Left renal cortex interstitium (tissue), 4 donors: ENCODE results near the gene INSRR. TPM values are rescaled to one million over a fixed set of nuclear protein-coding genes. Genes with fewer than 3 reads are reported as not detected.

Experiments used
- DNase-seq, 4 donors: peaks; one replicate each; pipeline ENCODE4 v3.0.0-alpha.2; 2013; ENCODE audit warnings: low read depth in 4 of 4, low spot score in 2 of 4, missing footprints in 1 of 4
- polyA plus RNA-seq, 4 donors: library from polyadenylated mRNA; unstranded; fragments of 120-200 nt; gene quantifications; one replicate each; pipeline ENCODE4 v1.2.1, GENCODE V29; 2013; ENCODE audit not compliant: insufficient read length in 4 of 4

INSRR gene
- polyA plus RNA-seq, result 1 to 10 TPM; 1.6 to 4.4 (median 2.0) TPM

DNA sequence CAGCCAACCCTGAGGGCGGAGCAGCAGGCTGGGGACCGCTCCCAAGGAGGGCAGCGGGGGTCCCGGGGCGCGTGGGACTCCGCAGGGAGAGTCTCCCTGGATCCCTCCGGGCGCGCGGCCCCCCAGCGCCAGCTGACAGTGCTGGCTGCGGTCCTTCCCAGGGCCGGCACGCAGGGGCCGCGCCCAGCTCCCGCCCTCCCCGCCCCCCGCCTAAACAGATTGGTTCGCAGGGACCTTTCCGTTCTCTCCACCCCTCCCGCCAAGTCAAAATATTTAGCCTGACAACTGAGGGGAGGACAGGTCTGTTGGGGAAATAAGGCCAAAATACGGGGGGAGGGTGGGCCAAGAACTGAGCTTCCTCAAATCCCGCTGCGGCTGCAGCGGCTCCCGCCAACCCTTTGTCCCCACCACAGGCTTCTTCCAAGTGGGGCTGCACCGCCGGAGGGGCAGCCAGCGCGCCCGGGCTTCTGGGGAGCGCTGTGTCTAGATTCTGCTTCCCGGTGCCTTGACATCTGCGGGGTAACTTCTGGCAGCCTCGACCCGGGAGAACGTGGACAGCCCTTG lies at the start of gene INSRR:
Gene INSRR, minus strand, starts transcription at position 159 of the 564 bp plus-strand sequence. CDS start 496 bp downstream, outside the sequence.
- no peak for DNase-seq

DNA sequence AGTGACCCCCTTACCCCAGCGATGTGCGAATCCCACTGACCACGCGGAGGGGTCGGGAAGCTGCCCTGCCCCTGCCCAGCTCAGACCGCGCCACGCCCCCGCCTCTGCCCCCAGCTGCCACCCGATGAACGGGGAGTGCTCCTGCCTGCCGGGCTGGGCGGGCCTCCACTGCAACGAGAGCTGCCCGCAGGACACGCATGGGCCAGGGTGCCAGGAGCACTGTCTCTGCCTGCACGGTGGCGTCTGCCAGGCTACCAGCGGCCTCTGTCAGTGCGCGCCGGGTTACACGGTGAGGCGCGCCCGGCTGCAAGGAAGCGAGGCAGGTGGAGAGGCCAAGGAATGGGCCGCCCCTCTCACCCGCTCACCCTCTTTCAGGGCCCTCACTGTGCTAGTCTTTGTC lies 49.6 kb upstream of the INSRR start:
- DNase-seq, result no peak

DNA sequence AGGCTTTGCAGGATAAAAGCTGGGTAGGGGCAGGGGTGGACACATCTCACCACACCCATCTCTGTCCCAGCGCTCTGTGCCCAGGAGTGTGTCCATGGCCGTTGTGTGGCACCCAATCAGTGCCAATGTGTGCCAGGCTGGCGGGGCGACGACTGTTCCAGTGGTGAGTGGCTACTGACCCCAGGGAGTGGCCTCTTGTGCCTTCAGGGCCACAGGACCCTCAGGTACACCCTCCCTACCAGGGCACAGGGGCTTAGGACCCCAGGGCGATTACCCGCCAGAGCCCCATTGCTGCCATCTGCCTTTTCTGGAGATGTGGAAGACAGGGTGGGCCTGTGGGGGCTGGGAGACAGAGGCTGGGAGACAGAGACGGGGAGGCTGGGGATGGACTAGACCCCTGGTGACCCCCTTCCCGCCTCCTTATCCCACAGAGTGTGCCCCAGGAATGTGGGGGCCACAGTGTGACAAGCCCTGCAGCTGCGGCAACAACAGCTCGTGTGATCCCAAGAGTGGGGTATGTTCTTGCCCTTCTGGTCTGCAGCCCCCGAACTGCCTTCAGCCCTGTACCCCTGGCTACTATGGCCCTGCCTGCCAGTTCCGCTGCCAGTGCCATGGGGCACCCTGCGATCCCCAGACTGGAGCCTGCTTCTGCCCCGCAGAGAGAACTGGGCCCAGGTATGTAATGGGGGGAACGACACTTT lies 47.4 kb upstream of the INSRR start:
- DNase-seq, result no peak

DNA sequence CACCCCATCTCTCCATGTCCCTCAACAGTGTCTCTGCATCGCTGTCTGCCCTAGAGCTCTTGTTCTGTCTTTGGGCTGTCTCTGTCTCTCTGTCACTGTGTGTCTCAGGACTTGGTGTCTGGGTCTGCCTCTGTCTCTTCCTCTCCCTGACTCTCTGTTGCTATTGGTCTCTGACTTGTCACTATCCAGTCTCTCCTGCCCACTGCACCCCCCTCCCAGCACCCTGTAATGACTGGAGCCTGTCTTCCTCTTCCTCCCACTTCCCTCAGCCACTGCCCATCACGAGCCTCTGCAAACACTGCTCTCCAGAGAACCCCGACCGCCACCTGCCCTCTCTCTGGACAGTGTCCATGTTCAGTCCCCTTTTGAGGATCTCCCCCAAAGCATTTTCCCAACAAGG lies 46.7 kb upstream of the INSRR start:
- no peak for DNase-seq

- no peak for DNase-seq
These were observed 46.3 kb upstream of the INSRR start for GRCh38 chr1:156905176-156905575.

DNA sequence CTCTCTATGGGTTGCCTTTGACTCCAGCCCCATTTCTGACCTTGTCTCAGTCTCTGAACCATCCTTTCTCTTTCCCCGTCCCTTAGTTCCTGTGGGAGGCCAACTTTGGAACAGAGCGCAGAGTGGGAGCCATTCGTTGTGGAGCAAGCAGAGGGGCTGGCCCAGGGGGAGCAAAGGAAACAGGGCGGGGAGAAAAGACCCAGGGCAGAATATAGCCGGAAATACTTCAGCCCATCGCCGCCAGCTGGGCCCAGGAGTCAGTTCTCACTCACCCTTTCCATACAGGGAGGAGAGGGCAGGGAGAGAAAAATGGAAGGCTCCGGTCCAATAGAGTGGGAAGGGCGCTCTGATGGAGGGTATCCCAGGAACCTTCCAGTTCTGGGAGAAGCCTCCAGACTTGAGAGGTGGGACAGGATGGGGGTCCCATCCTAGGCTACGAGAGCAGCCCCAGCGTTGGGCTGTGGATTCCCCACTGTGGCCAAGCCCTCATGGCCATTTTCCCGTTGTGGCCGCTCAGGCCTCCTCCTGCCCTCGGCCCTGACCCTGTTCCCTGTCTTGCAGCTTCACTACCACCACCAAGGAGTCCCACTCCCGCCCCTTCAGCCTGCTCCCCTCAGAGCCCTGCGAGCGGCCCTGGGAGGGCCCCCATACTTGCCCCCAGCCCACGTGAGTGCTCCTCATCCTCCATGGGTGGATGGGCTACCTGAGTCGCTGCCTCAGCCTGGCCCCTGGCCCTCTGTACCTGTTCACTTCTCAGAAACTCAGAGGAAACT lies 45.5 kb upstream of the INSRR start:
- no peak for DNase-seq

DNA sequence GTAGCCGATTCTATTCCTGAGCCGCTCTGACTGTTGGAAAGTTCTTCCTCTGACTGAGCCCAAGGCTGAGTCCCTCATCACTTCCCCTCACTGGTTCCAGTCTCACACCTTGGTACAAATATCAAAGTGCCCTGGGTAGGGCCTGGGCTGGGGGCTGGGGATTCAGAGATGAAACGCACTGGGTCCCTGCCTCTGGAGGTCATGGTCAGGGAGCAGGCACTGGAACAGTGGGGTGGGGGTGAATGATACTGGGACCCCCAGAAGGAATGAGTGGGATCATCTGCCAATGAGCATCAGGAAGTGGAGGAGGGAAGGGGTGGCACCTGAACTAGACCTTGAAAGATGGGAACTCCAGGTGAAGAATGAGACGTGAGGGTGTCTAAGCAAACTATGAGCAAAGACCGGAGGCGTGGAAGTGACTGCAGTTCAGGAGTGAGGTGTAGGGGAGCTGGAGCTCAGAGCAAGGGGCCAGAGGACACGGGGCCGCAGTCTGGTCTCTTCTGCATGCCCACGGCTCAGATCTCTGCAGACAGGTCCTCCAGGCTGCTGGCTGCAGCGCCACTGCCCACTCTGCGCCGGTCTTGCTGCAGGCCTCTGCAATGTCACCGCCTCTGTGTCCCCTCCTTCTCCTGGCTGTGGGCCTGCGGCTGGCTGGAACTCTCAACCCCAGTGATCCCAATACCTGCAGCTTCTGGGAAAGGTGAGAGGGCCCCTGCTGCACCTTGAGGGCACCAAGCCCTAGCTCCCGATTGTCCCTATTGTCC lies 44.6 kb upstream of the INSRR start:
- DNase-seq, result no peak

DNA sequence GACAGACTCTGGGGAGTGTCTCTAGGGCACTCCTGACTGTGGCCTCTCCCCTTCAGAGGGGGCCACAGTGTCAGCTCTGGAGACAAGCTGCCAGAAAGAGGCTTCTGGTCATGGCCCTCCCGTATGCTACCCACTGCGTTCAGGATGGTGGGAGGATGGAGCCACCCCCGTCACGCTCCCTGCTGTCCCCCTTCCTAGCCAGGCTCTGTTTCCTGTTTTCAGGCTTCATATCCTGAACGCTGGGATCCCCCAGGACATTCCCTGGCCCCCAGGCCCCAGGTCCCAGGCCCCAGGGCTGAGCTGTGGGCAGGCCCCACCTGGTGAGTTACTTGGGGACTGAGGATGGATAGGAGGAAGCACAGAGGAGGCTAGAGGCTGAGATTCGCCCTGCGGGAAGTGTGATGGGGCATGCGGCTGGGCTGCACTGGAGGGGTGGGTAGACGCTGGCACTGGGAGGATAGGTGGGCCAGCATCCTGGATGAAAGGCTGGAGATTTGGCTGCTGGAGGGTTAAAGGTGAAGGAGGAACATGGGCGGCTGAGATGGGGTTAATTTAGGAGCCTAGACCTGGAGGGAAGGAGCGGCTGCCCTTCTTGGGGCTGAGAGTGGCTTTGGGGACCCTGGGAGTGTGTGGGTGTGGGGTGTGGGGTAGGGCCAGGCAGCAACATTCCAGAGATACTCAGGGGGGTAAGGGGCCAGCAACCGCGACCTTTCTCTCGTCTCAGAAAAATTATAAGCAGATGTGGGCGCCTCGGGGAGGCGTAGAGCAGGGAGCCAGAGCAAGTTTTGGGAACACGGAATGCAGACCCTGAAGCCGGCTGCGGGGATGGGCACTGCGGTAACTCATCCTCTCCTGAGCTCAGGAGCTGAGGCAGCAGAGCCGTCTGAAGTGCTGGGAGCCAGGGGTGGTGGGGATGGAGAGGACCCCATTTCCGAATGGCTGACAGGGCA lies 43.3 kb upstream of the INSRR start:
- no peak for DNase-seq

GRCh38 chr1:156901590-156901900 lies 42.6 kb upstream of the INSRR start:
- DNase-seq, result no peak

- DNase-seq, result no peak
These were observed 42.1 kb upstream of the INSRR start for GRCh38 chr1:156900896-156901589.

DNA sequence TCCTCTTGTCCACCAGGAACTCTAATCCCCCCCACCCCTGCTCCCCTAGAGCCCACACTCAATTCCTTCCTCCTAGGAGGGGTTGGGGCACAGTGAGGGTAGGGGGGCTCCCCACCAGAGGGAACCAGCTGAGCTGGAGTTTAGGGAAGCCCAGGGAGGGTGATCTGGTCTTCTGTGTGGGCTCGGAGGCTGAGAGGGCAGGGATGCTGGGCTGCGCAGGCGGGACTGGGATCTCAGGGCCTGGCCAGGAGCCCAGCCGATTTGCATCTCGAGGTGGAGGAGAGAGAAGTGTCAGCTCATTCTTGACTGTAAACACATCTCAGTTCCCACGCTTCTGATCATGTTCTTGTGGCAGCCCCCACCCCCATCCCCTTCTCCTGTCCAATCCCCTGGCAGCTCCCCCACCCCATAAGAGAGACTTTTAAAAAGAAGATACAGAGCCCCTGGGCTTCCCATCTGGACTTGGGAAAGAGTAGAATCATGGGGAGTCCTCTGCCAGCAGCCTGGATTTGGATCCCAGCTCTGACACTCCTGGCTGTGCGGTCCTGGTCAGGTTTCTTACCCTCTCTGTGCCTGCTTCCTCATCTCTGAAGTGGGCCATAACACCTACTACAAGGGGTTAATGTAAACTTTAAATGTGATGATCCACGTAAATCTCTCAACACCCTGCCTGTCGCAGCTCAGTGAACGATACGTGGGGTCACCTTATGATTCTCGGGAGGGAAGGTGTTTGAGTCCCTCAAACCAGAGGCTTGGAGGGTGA lies 41.2 kb upstream of the INSRR start:
- no peak for DNase-seq

DNA sequence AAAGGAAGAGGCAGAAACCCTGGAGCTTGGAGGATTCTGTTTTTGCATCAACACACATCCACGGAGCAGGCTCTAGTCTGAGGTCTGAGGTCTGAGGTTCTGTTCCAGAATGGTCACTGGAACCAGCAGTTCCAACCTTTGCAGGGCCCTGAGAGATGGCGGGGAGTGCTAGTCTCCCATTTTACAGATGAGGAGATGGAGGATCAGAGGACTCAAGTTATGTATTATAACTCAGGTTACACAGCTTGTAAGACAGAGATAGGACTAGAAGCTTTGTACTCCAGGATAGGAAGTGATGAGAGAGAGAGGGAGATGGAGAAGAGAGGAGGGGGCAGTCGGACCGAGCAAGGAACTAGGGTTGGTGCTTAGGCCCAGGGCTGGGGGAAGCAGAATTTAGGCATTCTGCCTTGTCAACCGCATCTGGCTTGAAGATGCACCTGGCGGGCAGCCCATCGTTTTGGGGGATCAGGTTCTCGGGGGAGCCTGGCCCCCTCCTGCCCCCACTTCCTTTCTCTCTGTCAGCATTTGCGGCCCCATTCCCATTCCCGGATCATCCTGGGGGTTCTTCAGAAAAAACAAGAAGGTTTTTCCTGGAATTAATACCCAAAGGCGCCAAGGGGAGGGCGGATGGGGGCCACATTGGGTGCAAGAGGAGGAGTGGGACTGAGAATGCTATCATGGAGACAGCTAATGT lies 40.2 kb upstream of the INSRR start:
- no peak for DNase-seq

GRCh38 chr1:156898161-156898566 lies 39.2 kb upstream of the INSRR start:
- DNase-seq, result no peak

DNA sequence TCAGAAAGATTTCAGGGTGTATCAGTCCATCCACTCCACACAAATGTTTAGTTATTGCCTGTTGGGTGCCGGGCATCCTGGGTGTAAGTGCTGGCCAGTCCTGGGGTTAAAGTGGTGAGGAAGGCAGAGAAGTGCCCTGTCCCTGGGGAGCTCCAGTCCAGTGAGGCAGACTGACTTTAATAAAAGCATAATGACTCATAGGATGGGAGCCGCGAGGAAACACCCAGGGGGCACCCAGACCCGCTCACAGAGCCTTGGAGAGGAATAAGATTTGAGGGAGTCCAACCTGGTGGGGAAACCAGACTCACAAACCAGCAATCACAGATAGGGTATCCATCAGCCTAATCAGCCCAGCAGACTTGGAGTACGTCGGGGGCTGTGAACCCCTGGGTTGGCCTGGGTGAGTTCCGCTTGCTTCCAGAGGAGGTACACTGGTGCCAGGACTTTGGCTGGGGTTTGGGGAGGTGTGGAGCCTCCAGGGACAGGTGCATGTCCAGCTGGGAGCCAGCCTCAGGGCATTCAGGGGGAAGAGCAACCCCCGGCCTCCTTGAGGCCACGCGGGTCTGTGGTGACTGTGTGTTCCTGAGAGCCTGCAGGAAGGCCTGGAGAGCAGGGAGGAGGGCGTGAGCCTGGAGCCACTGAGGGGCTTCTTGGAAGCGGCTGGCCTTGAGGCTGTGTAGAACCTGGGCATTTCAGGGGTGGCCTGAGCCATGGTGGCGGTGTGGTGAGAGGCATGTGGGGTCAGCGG lies 38.3 kb upstream of the INSRR start:
- DNase-seq, result no peak

DNA sequence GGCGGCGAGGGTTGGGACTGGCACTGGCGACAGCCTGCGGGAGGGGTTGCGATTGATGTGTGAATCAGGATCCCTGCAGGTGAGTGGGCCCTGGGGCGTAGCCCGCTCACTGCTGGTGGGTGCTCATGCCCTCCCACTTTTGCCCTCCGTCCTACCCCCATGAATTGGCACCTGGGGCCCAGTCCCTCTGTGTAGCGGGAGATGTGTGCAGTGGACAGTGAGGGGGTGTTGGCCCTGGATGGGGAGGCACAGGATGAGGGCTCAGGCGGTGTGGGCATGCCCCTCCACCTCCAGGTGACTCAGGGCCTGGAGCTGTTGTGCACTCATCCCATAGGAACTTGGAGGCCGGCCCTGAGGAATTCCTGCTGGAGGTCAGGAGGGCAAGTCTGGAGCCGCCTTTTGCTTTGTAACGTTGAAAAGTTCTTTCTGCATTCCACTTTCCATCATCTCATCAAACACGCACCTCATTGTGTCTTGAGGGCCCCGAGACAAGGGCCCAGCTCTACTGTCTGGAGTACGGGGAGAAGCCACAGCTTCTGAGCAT lies 37.6 kb upstream of the INSRR start:
- DNase-seq, result no peak

DNA sequence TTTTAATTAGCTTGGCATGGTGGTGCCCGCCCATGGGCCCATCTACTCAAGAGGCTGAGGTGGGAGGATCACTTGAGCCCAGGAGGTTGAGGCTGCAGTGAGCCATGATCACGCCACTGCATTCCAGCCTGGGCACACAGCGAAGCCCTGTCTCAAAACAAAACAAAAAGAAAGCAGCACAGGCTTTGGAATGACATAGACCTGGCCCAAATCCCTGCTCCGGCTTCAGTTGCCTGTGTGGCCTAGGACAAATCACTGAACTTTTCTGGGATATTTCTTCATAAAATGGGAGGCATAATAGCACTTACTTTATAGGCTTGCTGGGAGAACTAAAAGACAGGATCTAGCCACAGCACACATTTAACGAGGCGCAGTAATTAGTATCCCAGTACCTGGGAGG lies 37.0 kb upstream of the INSRR start:
- DNase-seq, result no peak

DNA sequence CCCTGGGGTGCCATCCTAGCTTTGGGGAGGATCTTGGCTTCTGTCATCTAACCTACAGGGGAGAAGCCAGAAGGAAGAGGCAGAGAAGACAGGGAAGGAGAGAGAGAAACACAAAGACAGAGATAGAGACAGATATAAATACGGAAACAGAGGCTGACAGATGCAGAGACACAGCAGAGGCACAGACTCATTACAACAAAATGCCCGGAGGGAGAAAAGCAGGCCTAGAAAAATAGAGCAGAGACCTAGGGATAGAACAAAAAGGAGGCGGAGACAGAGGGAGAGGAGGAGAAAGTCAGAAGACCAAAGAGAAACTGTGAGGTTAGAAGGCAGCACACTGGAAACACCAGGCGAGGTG lies 36.5 kb upstream of the INSRR start:
- DNase-seq, result no peak
